Activated CD8-positive, alpha-beta T cell treated with anti-CD3 and anti-CD28 coated beads for 36 hours (primary cell): Measurements from ENCODE around the gene HBEGF. TPM values are rescaled to one million over a fixed set of nuclear protein-coding genes. Genes with fewer than 3 reads are reported as not detected.

ENCODE experiments used
- ATAC-seq: fragments of 200-7000 bp; cut with Tn5 transposase; one replicate; pipeline ENCODE4 v1.10.0; 2021; ENCODE audit warnings: mild to moderate bottlenecking, moderate library complexity
- CTCF ChIA-PET: fragments of 350-600 bp; sonication (Branson Sonifier 250); formaldehyde crosslinking; loops from one replicate; lab custom pipeline; 2021; ENCODE audit warnings: antibody characterized with exemption; lab: Charles Lee
- POLR2A ChIA-PET: fragments of 350-600 bp; sonication (Branson Sonifier 250); formaldehyde crosslinking; loops from one replicate; lab custom pipeline; 2021; ENCODE audit warnings: antibody characterized with exemption; lab: Charles Lee
- DNase-seq: peaks from one replicate; pipeline ENCODE4 v3.0.0-alpha.2; 2020
- H3K27ac Mint-ChIP-seq: one replicate; pipeline ENCODE4 v1.8.0; 2021; ENCODE audit warnings: mild to moderate bottlenecking, mixed read lengths
- H3K27me3 Mint-ChIP-seq: one replicate; pipeline ENCODE4 v1.8.0; 2021; ENCODE audit warnings: mixed read lengths
- H3K36me3 Mint-ChIP-seq: one replicate; pipeline ENCODE4 v1.8.0; 2021; ENCODE audit warnings: low read depth, mixed read lengths
- H3K4me1 Mint-ChIP-seq: one replicate; pipeline ENCODE4 v1.8.0; 2021; ENCODE audit warnings: low read depth, mixed read lengths
- H3K4me3 Mint-ChIP-seq: one replicate; pipeline ENCODE4 v1.8.0; 2021; ENCODE audit warnings: mild to moderate bottlenecking, moderate library complexity, mixed read lengths
- H3K9me3 Mint-ChIP-seq: one replicate; pipeline ENCODE4 v1.8.0; 2021; ENCODE audit warnings: mixed read lengths
- CTCF ChIP-seq: fragments of 200-600 bp; IDR thresholded peaks from one replicate; pipeline ENCODE4 v1.8.0; 2022; ENCODE audit warnings: antibody characterized with exemption, mild to moderate bottlenecking
- intact Hi-C: fragments of 100-400 bp; cut with micrococcal nuclease; formaldehyde crosslinking; loops from one replicate; pipeline ENCODE4 v1.10.0; 2022
- total RNA-seq, 2 experiments: library from RNA; stranded (reverse); gene quantifications; one replicate each; pipeline ENCODE4 v1.2.3, GENCODE V29; 2021

The HBEGF gene
- total RNA-seq, 2 experiments from 2014 or later: 5.1 to 6.4 TPM

GRCh38 chr5:140324041-140324600, 22.3 kb downstream of the HBEGF start:
- DNase-seq: no peak
- H3K9me3 Mint-ChIP-seq: no peaks in the 10 kb centered on the region
- peaks cover 7% of the 10 kb centered on the region for H3K4me1 Mint-ChIP-seq
- H3K27me3 Mint-ChIP-seq: no peaks in the 10 kb centered on the region
- H3K36me3 Mint-ChIP-seq: no peaks in the 10 kb centered on the region
- H3K4me3 Mint-ChIP-seq: no peak overlapping the region
- no peak overlapping the region for H3K27ac Mint-ChIP-seq
- CTCF ChIA-PET: interaction anchor here (1.4 kb wide), 1 partner anchor 28 kb away, joined by 4 read pairs; no protein-coding TSS in a partner anchor
- no peak for ATAC-seq
- TF ChIP-seq CTCF: no peak
- intact Hi-C loops: no loop called here
- POLR2A ChIA-PET: no interaction called here

- ChIA-PET CTCF (interaction anchor here (1.4 to 1.7 kb wide), 2 partner anchors 9 to 29 kb away, joined by 4 read pairs; no protein-coding TSS in a partner anchor), POLR2A (no interaction called here)
- no peaks in the 10 kb centered on the region for H3K27me3 Mint-ChIP-seq
- no peak overlapping the region for H3K4me3 Mint-ChIP-seq
- TF ChIP-seq CTCF: no peak
- ATAC-seq: no peak
- no peak for DNase-seq
- H3K9me3 Mint-ChIP-seq: no peaks in the 10 kb centered on the region
- no peaks in the 10 kb centered on the region for H3K36me3 Mint-ChIP-seq
- H3K27ac Mint-ChIP-seq: no peak overlapping the region
- H3K4me1 Mint-ChIP-seq: peaks cover 7% of the 10 kb centered on the region
- intact Hi-C loops: no loop called here
These were observed 23.4 kb downstream of the HBEGF start for GRCh38 chr5:140322751-140323731.

GRCh38 chr5:140321796-140322195, 24.6 kb downstream of the HBEGF start:
- no peaks in the 10 kb centered on the region for H3K27me3 Mint-ChIP-seq
- no peak overlapping the region for H3K27ac Mint-ChIP-seq
- no peak overlapping the region for H3K4me3 Mint-ChIP-seq
- CTCF ChIA-PET: interaction anchor here (1.2 to 1.8 kb wide), 3 partner anchors 8 to 82 kb away, joined by 4 to 5 read pairs (median 4); no protein-coding TSS in a partner anchor
- H3K36me3 Mint-ChIP-seq: no peaks in the 10 kb centered on the region
- intact Hi-C loops: no loop called here
- H3K9me3 Mint-ChIP-seq: no peaks in the 10 kb centered on the region
- TF ChIP-seq CTCF: no peak
- H3K4me1 Mint-ChIP-seq: peaks cover 7% of the 10 kb centered on the region
- DNase-seq: no peak
- ATAC-seq: no peak
- POLR2A ChIA-PET: no interaction called here

DNA sequence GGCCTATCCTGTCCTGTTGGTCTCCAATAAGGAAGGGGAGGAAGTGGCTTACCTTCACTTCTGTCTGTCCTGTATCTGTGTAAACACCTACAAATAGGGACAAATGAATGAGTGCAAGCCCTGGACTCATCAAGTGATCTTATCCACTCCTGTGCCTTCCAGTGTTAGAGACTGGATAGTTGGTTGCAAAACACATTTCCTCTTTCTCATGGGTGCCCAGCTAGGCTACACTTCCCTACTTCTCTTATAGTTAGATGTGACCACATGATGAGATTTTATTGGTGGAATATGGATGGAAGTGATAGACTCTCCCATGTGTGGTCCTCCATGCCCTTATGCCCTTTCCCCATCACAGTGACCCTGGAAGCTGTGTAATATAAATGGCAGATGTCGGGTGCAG, 26.6 kb downstream of the HBEGF start:
- intact Hi-C loops: no loop called here
- POLR2A ChIA-PET: interaction anchor here (0.6 kb wide), 1 partner anchor 624 kb away, joined by 3 read pairs; no protein-coding TSS in a partner anchor
- DNase-seq: no peak
- H3K27ac Mint-ChIP-seq: no peak overlapping the region
- ATAC-seq: no peak
- no peak for TF ChIP-seq CTCF
- CTCF ChIA-PET: interaction anchor here (1.5 kb wide), 1 partner anchor 83 kb away, joined by 3 read pairs; no protein-coding TSS in a partner anchor
- H3K4me3 Mint-ChIP-seq: no peak overlapping the region
- H3K27me3 Mint-ChIP-seq: no peaks in the 10 kb centered on the region
- H3K4me1 Mint-ChIP-seq: peaks cover 3% of the 10 kb centered on the region
- no peaks in the 10 kb centered on the region for H3K36me3 Mint-ChIP-seq
- no peaks in the 10 kb centered on the region for H3K9me3 Mint-ChIP-seq
